Astrocyte of the spinal cord (primary cell): Measurements from ENCODE around the gene PROSER2.

Experiments used
- DNase-seq: peaks from one replicate; pipeline ENCODE4 v3.0.0; 2011; ENCODE audit warnings: low read depth, low spot score
- H3K4me3 ChIP-seq: 2 replicates; pipeline ENCODE4 v1.5.1; 2011; ENCODE audit warnings: low read depth, mild to moderate bottlenecking, low read length, moderate library complexity
- CTCF ChIP-seq: IDR thresholded peaks from 2 replicates; pipeline ENCODE4 v1.5.1; 2012; ENCODE audit warnings: low read depth, mild to moderate bottlenecking, low read length, inconsistent platforms
- in situ Hi-C: cut with HindIII; loops from 2 replicates; pipeline ENCODE4 v1.10.0; 2017; ENCODE audit warnings: low sequenced_read_pairs

The PROSER2 gene

GRCh38 chr10:11822809-11823121 is 391 bp upstream of the PROSER2 start:
- no peak for DNase-seq

GRCh38 chr10:11823989-11824346 is 812 bp downstream of the PROSER2 start:
- peak; percentile 33 for DNase-seq
- peak overlapping the region; percentile 66 for H3K4me3 ChIP-seq
- TF ChIP-seq CTCF, result no peak
- in situ Hi-C loops, result no loop called here

More at GRCh38 chr10:11822809-11823121, 391 bp upstream of the PROSER2 start:
- H3K4me3 ChIP-seq, result peak overlapping the region; percentile 66
- in situ Hi-C loops, result no loop called here
- no peak for TF ChIP-seq CTCF

GRCh38 chr10:11824376-11824775 is 1.2 kb downstream of the PROSER2 start:
- peak; percentile 17 for DNase-seq
- in situ Hi-C loops, result no loop called here
- peak overlapping the region; percentile 66 for H3K4me3 ChIP-seq
- TF ChIP-seq CTCF, result no peak

DNA sequence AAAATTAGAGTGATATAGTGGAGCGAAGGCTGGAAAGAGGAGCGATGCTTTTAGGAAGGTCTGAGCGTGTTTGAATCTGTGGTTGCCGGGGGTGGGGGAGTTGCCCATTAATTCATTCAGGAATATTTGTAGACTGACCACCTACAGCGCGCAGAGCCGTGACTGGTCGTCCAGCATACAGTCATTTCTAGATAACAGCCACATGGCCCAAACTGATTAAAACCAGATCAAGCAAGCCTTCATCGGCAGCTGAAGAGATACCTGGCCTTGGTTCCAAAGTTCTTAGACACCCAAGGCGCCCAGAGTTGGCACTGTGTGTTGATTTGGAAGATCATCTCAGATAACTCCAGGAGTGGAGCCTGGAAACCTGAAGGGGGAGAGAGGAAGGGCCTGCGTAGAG is 1.7 kb downstream of the PROSER2 start:
- TF ChIP-seq CTCF, result no peak
- H3K4me3 ChIP-seq, result no peak overlapping the region
- in situ Hi-C loops, result no loop called here
- no peak for DNase-seq

DNA sequence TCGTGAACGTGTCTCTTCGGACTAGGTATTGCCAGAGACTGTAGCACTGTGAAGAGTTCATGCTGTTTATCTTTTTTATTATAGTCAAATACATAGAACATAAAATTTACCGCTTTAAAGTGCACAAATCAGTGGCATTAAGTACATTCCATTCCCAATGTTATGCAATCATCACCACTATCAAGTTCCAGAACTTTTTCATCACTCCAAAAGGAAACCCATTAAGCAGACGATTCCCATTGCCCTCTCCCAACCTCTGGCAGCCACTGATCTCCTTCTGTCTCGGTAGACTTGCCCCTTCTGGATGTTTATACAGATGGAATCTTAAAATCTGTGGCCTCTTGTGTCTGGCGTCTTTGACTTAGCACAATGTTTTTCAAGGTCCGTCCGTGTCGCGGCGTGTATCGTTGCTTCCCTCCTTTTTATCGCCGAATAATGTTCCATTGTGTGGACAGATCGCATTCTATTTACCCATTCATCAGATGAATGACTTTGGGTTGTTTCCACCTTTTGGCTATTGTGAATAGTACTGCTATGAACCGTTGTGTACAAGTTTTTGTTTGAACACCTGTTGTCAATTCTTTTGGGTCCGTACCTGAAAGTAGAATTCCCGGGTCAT is 2.7 kb downstream of the PROSER2 start:
- no peak overlapping the region for H3K4me3 ChIP-seq
- TF ChIP-seq CTCF, result no peak
- in situ Hi-C loops, result no loop called here
- DNase-seq, result no peak

DNA sequence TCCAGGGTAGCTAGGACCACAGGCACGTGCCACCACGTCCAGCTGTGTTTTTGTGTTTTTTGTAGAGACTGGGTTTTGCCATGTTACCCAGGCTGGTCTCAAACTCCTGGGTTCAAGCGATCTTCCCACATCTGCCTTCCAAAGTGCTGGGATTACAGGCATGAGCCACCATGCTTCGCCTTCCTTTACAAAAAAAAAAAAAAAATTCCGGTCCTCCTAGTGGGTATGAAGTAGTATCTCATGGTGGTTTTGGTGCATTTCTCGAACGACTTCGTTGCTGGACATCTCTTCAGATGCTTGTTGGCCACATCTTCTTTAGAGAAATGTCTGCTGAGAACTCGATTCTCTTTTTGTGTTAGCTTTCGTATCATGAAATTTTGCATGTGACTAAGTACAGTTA is 3.9 kb downstream of the PROSER2 start:
- DNase-seq, result no peak
- no peak overlapping the region for H3K4me3 ChIP-seq
- TF ChIP-seq CTCF, result no peak
- in situ Hi-C loops, result no loop called here

GRCh38 chr10:11827414-11827813 is 4.3 kb downstream of the PROSER2 start:
- H3K4me3 ChIP-seq, result no peak overlapping the region
- DNase-seq, result no peak
- in situ Hi-C loops, result no loop called here
- no peak for TF ChIP-seq CTCF
